Measurements from ENCODE around the gene FGGY. TPM values are rescaled to one million over a fixed set of nuclear protein-coding genes. Genes with fewer than 3 reads are reported as not detected.
"Not testable (repeated sequence)": the region's sequence is repeated elsewhere in the genome, so short reads cannot be mapped to it uniquely, and the experiment has no call there.

FGGY gene
- total and polyA plus RNA-seq, 7 experiments from 2014 or later, result 2.5 to 15.2 (median 11.2) TPM

GRCh38 chr1:59468828-59469428 is 172.0 kb downstream of the FGGY start:
- DNase-seq, result no peak
- peaks cover 0 to 3% (median 0%) of the 10 kb centered on the region in 7 donors for H3K4me1 Mint-ChIP-seq
- Histone ChIP-seq H3K27me3 (ENCODE audit: control insufficient read depth in 2 of 2, insufficient read depth in 2 of 2, low read length in 2 of 2) (no peaks in the 10 kb centered on the region), H3K4me3 (ENCODE audit: low read length) (no peak overlapping the region), H3K27ac (ENCODE audit: low read depth, low read length) (no peak overlapping the region), H3K4me1 (ENCODE audit: control insufficient read depth in 2 of 2, insufficient read depth in 2 of 2, low read length in 2 of 2) (no peaks in the 10 kb centered on the region), H3K36me3 (ENCODE audit: control insufficient read depth in 2 of 3, insufficient read depth in 3 of 3, low read length in 3 of 3) (no peaks in the 10 kb centered on the region), H3K9me3 (ENCODE audit: control insufficient read depth in 2 of 3, low read length in 3 of 3) (no peaks in the 10 kb centered on the region)
- ChIA-PET POLR2A (interaction anchor here (0.6 kb wide), 1 partner anchor 677 kb away, joined by 3 read pairs; no protein-coding TSS in a partner anchor), CTCF (no interaction called here)
- no peak for ATAC-seq
- peaks cover 3 to 33% (median 8%) of the 10 kb centered on the region in 11 donors for H3K9me3 Mint-ChIP-seq
- H3K4me3 Mint-ChIP-seq, result no peak overlapping the region
- no peak overlapping the region for H3K27ac Mint-ChIP-seq
- peaks cover 19 to 30% (median 26%) of the 10 kb centered on the region in 5 donors for H3K36me3 Mint-ChIP-seq
- intact Hi-C loops (cut with micrococcal nuclease), result no loop called here
- H3K27me3 Mint-ChIP-seq, result no peaks in the 10 kb centered on the region

GRCh38 chr1:59471991-59472570 is 175.2 kb downstream of the FGGY start:
- H3K27ac ChIP-seq (ENCODE audit: low read depth, low read length); H3K36me3 ChIP-seq (ENCODE audit: control insufficient read depth in 2 of 3, insufficient read depth in 3 of 3, low read length in 3 of 3); H3K4me3 Mint-ChIP-seq; H3K9me3 ChIP-seq (ENCODE audit: control insufficient read depth in 2 of 3, low read length in 3 of 3); H3K27me3 ChIP-seq (ENCODE audit: control insufficient read depth in 2 of 2, insufficient read depth in 2 of 2, low read length in 2 of 2); H3K4me3 ChIP-seq (ENCODE audit: low read length); intact Hi-C loops (cut with micrococcal nuclease); H3K27me3 Mint-ChIP-seq; CTCF ChIA-PET; POLR2A ChIA-PET; H3K27ac Mint-ChIP-seq; ATAC-seq; H3K4me1 ChIP-seq (ENCODE audit: control insufficient read depth in 2 of 2, insufficient read depth in 2 of 2, low read length in 2 of 2); DNase-seq: not testable (repeated sequence)
- peaks cover 0 to 11% (median 0%) of the 10 kb centered on the region in 7 donors for H3K4me1 Mint-ChIP-seq
- H3K36me3 Mint-ChIP-seq, result peaks cover 19 to 36% (median 26%) of the 10 kb centered on the region in 5 donors
- peaks cover 3 to 25% (median 7%) of the 10 kb centered on the region in 11 donors for H3K9me3 Mint-ChIP-seq

GRCh38 chr1:59473831-59474230 is 176.9 kb downstream of the FGGY start:
- Mint-ChIP-seq H3K27ac (no peak overlapping the region), H3K9me3 (peaks cover 3 to 22% (median 6%) of the 10 kb centered on the region in 11 donors), H3K27me3 (no peaks in the 10 kb centered on the region), H3K4me1 (peaks cover 0 to 19% (median 0%) of the 10 kb centered on the region in 7 donors), H3K36me3 (peaks cover 19 to 35% (median 26%) of the 10 kb centered on the region in 5 donors), H3K4me3 (no peak overlapping the region)
- Histone ChIP-seq H3K27me3 (ENCODE audit: control insufficient read depth in 2 of 2, insufficient read depth in 2 of 2, low read length in 2 of 2) (no peaks in the 10 kb centered on the region), H3K4me3 (ENCODE audit: low read length) (no peak overlapping the region), H3K27ac (ENCODE audit: low read depth, low read length) (no peak overlapping the region), H3K4me1 (ENCODE audit: control insufficient read depth in 2 of 2, insufficient read depth in 2 of 2, low read length in 2 of 2) (no peaks in the 10 kb centered on the region), H3K36me3 (ENCODE audit: control insufficient read depth in 2 of 3, insufficient read depth in 3 of 3, low read length in 3 of 3) (no peaks in the 10 kb centered on the region), H3K9me3 (ENCODE audit: control insufficient read depth in 2 of 3, low read length in 3 of 3) (no peaks in the 10 kb centered on the region)
- intact Hi-C loops (cut with micrococcal nuclease), result no loop called here
- ATAC-seq, result no peak
- POLR2A ChIA-PET, result no interaction called here
- DNase-seq, result no peak
- CTCF ChIA-PET, result no interaction called here

GRCh38 chr1:59474496-59474895 is 177.6 kb downstream of the FGGY start:
- ChIA-PET POLR2A (no interaction called here), CTCF (no interaction called here)
- Histone ChIP-seq H3K36me3 (ENCODE audit: control insufficient read depth in 2 of 3, insufficient read depth in 3 of 3, low read length in 3 of 3) (no peaks in the 10 kb centered on the region), H3K4me1 (ENCODE audit: control insufficient read depth in 2 of 2, insufficient read depth in 2 of 2, low read length in 2 of 2) (no peaks in the 10 kb centered on the region), H3K4me3 (ENCODE audit: low read length) (no peak overlapping the region), H3K9me3 (ENCODE audit: control insufficient read depth in 2 of 3, low read length in 3 of 3) (no peaks in the 10 kb centered on the region), H3K27ac (ENCODE audit: low read depth, low read length) (no peak overlapping the region), H3K27me3 (ENCODE audit: control insufficient read depth in 2 of 2, insufficient read depth in 2 of 2, low read length in 2 of 2) (no peaks in the 10 kb centered on the region)
- intact Hi-C loops (cut with micrococcal nuclease), result no loop called here
- ATAC-seq (no peak), DNase-seq (no peak)
- Mint-ChIP-seq H3K4me3 (no peak overlapping the region), H3K36me3 (peaks cover 19 to 30% (median 26%) of the 10 kb centered on the region in 5 donors), H3K4me1 (peaks cover 0 to 19% (median 0%) of the 10 kb centered on the region in 7 donors), H3K27me3 (no peaks in the 10 kb centered on the region), H3K27ac (no peak overlapping the region), H3K9me3 (peaks cover 3 to 19% (median 6%) of the 10 kb centered on the region in 11 donors)

GRCh38 chr1:59475737-59476136 is 178.8 kb downstream of the FGGY start:
- Mint-ChIP-seq H3K27me3 (no peaks in the 10 kb centered on the region), H3K9me3 (peaks cover 0 to 11% (median 4%) of the 10 kb centered on the region in 11 donors), H3K4me1 (peaks cover 0 to 19% (median 0%) of the 10 kb centered on the region in 7 donors), H3K36me3 (peaks cover 12 to 19% (median 16%) of the 10 kb centered on the region in 5 donors), H3K27ac (no peak overlapping the region), H3K4me3 (no peak overlapping the region)
- Histone ChIP-seq H3K36me3 (ENCODE audit: control insufficient read depth in 2 of 3, insufficient read depth in 3 of 3, low read length in 3 of 3) (no peaks in the 10 kb centered on the region), H3K4me3 (ENCODE audit: low read length) (no peak overlapping the region), H3K9me3 (ENCODE audit: control insufficient read depth in 2 of 3, low read length in 3 of 3) (no peaks in the 10 kb centered on the region), H3K4me1 (ENCODE audit: control insufficient read depth in 2 of 2, insufficient read depth in 2 of 2, low read length in 2 of 2) (no peaks in the 10 kb centered on the region), H3K27me3 (ENCODE audit: control insufficient read depth in 2 of 2, insufficient read depth in 2 of 2, low read length in 2 of 2) (no peaks in the 10 kb centered on the region), H3K27ac (ENCODE audit: low read depth, low read length) (no peak overlapping the region)
- intact Hi-C loops (cut with micrococcal nuclease), result no loop called here
- no peak for DNase-seq
- ChIA-PET CTCF (no interaction called here), POLR2A (no interaction called here)
- ATAC-seq, result no peak

GRCh38 chr1:59477286-59477685 is 180.4 kb downstream of the FGGY start:
- Mint-ChIP-seq H3K4me1 (peaks cover 0 to 19% (median 0%) of the 10 kb centered on the region in 7 donors), H3K4me3 (peak overlapping the region in 1 of 10 donors; percentile 34), H3K9me3 (peaks cover 0 to 5% (median 0%) of the 10 kb centered on the region in 11 donors), H3K36me3 (peaks cover 7 to 11% (median 7%) of the 10 kb centered on the region in 5 donors), H3K27me3 (no peaks in the 10 kb centered on the region), H3K27ac (peak overlapping the region in 1 of 9 donors; percentile 74)
- H3K27me3 ChIP-seq (ENCODE audit: control insufficient read depth in 2 of 2, insufficient read depth in 2 of 2, low read length in 2 of 2), result no peaks in the 10 kb centered on the region
- H3K4me3 ChIP-seq (ENCODE audit: low read length), result no peak overlapping the region
- H3K36me3 ChIP-seq (ENCODE audit: control insufficient read depth in 2 of 3, insufficient read depth in 3 of 3, low read length in 3 of 3), result no peaks in the 10 kb centered on the region
- DNase-seq (peak in 1 of 9 donors; percentile 57), ATAC-seq (no peak)
- no peaks in the 10 kb centered on the region for H3K4me1 ChIP-seq (ENCODE audit: control insufficient read depth in 2 of 2, insufficient read depth in 2 of 2, low read length in 2 of 2)
- ChIA-PET CTCF (no interaction called here), POLR2A (no interaction called here)
- intact Hi-C loops (cut with micrococcal nuclease), result no loop called here
- no peaks in the 10 kb centered on the region for H3K9me3 ChIP-seq (ENCODE audit: control insufficient read depth in 2 of 3, low read length in 3 of 3)
- H3K27ac ChIP-seq (ENCODE audit: low read depth, low read length), result no peak overlapping the region

- Mint-ChIP-seq H3K36me3 (peaks cover 3 to 11% (median 7%) of the 10 kb centered on the region in 5 donors), H3K27ac (no peak overlapping the region), H3K4me1 (peaks cover 0 to 19% (median 0%) of the 10 kb centered on the region in 7 donors), H3K4me3 (no peak overlapping the region), H3K9me3 (peaks cover 0 to 2% (median 0%) of the 10 kb centered on the region in 11 donors), H3K27me3 (no peaks in the 10 kb centered on the region)
- Histone ChIP-seq H3K36me3 (ENCODE audit: control insufficient read depth in 2 of 3, insufficient read depth in 3 of 3, low read length in 3 of 3) (no peaks in the 10 kb centered on the region), H3K9me3 (ENCODE audit: control insufficient read depth in 2 of 3, low read length in 3 of 3) (no peaks in the 10 kb centered on the region), H3K27me3 (ENCODE audit: control insufficient read depth in 2 of 2, insufficient read depth in 2 of 2, low read length in 2 of 2) (no peaks in the 10 kb centered on the region), H3K4me1 (ENCODE audit: control insufficient read depth in 2 of 2, insufficient read depth in 2 of 2, low read length in 2 of 2) (no peaks in the 10 kb centered on the region), H3K27ac (ENCODE audit: low read depth, low read length) (no peak overlapping the region), H3K4me3 (ENCODE audit: low read length) (no peak overlapping the region)
- intact Hi-C loops (cut with micrococcal nuclease), result no loop called here
- CTCF ChIA-PET, result no interaction called here
- ATAC-seq (no peak), DNase-seq (no peak)
- POLR2A ChIA-PET, result no interaction called here
Observed at GRCh38 chr1:59477867-59478266, 181.0 kb downstream of the FGGY start.
